GM12872 (cell line): ENCODE results near the gene DYNLL2.

ENCODE experiments used
- CTCF ChIP-seq: IDR thresholded peaks from 3 replicates; pipeline ENCODE4 v1.5.1; 2011; ENCODE audit warnings: low read depth, mild to moderate bottlenecking, low read length, moderate library complexity; ENCODE audit not compliant: insufficient read depth

The DYNLL2 gene

GRCh38 chr17:58086953-58087352, 3.7 kb downstream of the DYNLL2 start:
- TF ChIP-seq CTCF, result no peak

- no peak for TF ChIP-seq CTCF
Observed at GRCh38 chr17:58088624-58089023, 5.4 kb downstream of the DYNLL2 start.

GRCh38 chr17:58089111-58089510, 5.9 kb downstream of the DYNLL2 start:
- TF ChIP-seq CTCF, result no peak

- no peak for TF ChIP-seq CTCF
Observed at GRCh38 chr17:58091024-58091567, 7.9 kb downstream of the DYNLL2 start.

GRCh38 chr17:58092101-58092796, 9.0 kb downstream of the DYNLL2 start:
- no peak for TF ChIP-seq CTCF

GRCh38 chr17:58092797-58093385, 9.7 kb downstream of the DYNLL2 start:
- no peak for TF ChIP-seq CTCF

- TF ChIP-seq CTCF, result no peak
Observed at GRCh38 chr17:58094118-58094517, 10.9 kb downstream of the DYNLL2 start.
